HepG2 (cell line): ENCODE results near the gene KRT12. TPM values are rescaled to one million over a fixed set of nuclear protein-coding genes. Genes with fewer than 3 reads are reported as not detected.
A peak's percentile ranks its signal among the peaks of the same experiment; 100 is the strongest.

Source experiments
- ATAC-seq: fragments of 200-7000 bp; cut with Tn5 transposase; 3 replicates; pipeline ENCODE4 v1.9.1; 2020; ENCODE audit warnings: mild to moderate bottlenecking, moderate library complexity
- BruUV-seq: library from RNA; stranded (reverse); fragments of 400-500 nt; replicated peaks from 2 replicates; lab custom pipeline; 2021; lab: Mats Ljungman, UMichigan
- CTCF ChIA-PET: fragments of 300-600 bp; formaldehyde crosslinking; extraction: SDS; loops from one replicate; lab custom pipeline; 2021; ENCODE audit warnings: low total read pairs, inconsistent platforms, low intra/inter-chr PET ratio; lab: Yijun Ruan, JAX
- POLR2A ChIA-PET: fragments of 350-600 bp; sonication (Branson Sonifier 250); formaldehyde crosslinking; loops from one replicate; lab custom pipeline; 2020; ENCODE audit warnings: antibody characterized with exemption, inconsistent platforms; lab: Yijun Ruan, JAX
- DNase-seq: peaks from one replicate; pipeline ENCODE4 v3.0.0-alpha.2; 2015; ENCODE audit warnings: low spot score
- FAIRE-seq: peaks from 3 replicates; lab custom pipeline; 2011; peaks lifted over from hg19 to GRCh38; lab: Jason Lieb, UNC
- H2AFZ ChIP-seq: one replicate; pipeline ENCODE4 v1.6.1; 2011; ENCODE audit warnings: low read length, inconsistent platforms
- H3K27ac ChIP-seq: fragments of 300-600 bp; 3 replicates; pipeline ENCODE4 v1.8.0; 2011; ENCODE audit warnings: mixed run types, mild to moderate bottlenecking, mixed read lengths, low read length, inconsistent platforms; ENCODE audit not compliant: insufficient read depth; ENCODE audit errors: extremely low read length
- H3K27me3 ChIP-seq, 2 experiments: fragments of 200-600 bp in 1 of 2; 2 replicates in 1 of 2; 3 replicates in 1 of 2; pipeline versions ENCODE4 v1.6.0 to v1.8.0; 2011; ENCODE audit warnings: low read length in 2 of 2, mild to moderate bottlenecking in 2 of 2, moderate library complexity in 2 of 2, inconsistent platforms in 1 of 2; ENCODE audit not compliant: insufficient read depth in 2 of 2, control insufficient read depth in 1 of 2
- H3K36me3 ChIP-seq, 2 experiments: fragments of 200-600 bp in 1 of 2; replicated peaks in 1 of 2; 2 replicates in 1 of 2; 3 replicates in 1 of 2; pipeline versions ENCODE4 v1.5.1 to v1.8.0; 2011; ENCODE audit warnings: low read length in 2 of 2, inconsistent platforms in 1 of 2; ENCODE audit not compliant: insufficient read depth in 2 of 2, control insufficient read depth in 1 of 2
- H3K4me1 ChIP-seq: 2 replicates; pipeline ENCODE4 v1.5.1; 2012; ENCODE audit warnings: low read length, inconsistent platforms; ENCODE audit not compliant: insufficient read depth
- H3K4me2 ChIP-seq: 2 replicates; pipeline ENCODE4 v1.6.0; 2011; ENCODE audit warnings: low read depth, low read length, inconsistent platforms
- H3K4me3 ChIP-seq, 3 experiments: fragments of 200-600 bp in 1 of 3; sonication (generic), shearing (Covaris generic) in 1 of 3; replicated peaks in 1 of 3; 2 replicates each; pipeline ENCODE4 v1.5.1; 2011 to 2016; ENCODE audit warnings: low read length in 3 of 3, inconsistent platforms in 2 of 3, low read depth in 2 of 3, mild to moderate bottlenecking in 2 of 3, control low read depth in 1 of 3, mixed read lengths in 1 of 3; ENCODE audit not compliant: insufficient read depth in 1 of 3
- H3K79me2 ChIP-seq: one replicate; pipeline ENCODE4 v1.6.1; 2011; ENCODE audit warnings: low read length, inconsistent platforms; ENCODE audit not compliant: insufficient read depth
- H3K9ac ChIP-seq: 2 replicates; pipeline ENCODE4 v1.6.0; 2011; ENCODE audit warnings: mild to moderate bottlenecking, low read depth, low read length, inconsistent platforms; ENCODE audit not compliant: insufficient read depth
- H3K9me3 ChIP-seq: 2 replicates; pipeline ENCODE4 v1.5.1; 2012; ENCODE audit warnings: mild to moderate bottlenecking, low read length
- H4K20me1 ChIP-seq: 2 replicates; pipeline ENCODE4 v1.6.0; 2011; ENCODE audit warnings: inconsistent platforms, mild to moderate bottlenecking, low read length, moderate library complexity; ENCODE audit not compliant: insufficient read depth
- CSRNP1 ChIP-seq: sonication (generic); formaldehyde crosslinking; IDR thresholded peaks from 2 replicates; pipeline ENCODE4 v1.8.1; 2023; ENCODE audit warnings: mild to moderate bottlenecking, missing genetic modification reagents
- ISX ChIP-seq: sonication (generic); formaldehyde crosslinking; conservative IDR thresholded peaks from 2 replicates; pipeline ENCODE4 v1.5.0; 2020; ENCODE audit warnings: missing genetic modification reagents
- MNT ChIP-seq: fragments of 450-650 bp; IDR thresholded peaks from 2 replicates; pipeline ENCODE4 v1.6.1; 2016
- NFATC3 ChIP-seq: sonication (generic); formaldehyde crosslinking; IDR thresholded peaks from 2 replicates; pipeline ENCODE4 v1.5.1; 2020; ENCODE audit warnings: mild to moderate bottlenecking, missing genetic modification reagents
- SOX13 ChIP-seq, 3 experiments: fragments of 450-650 bp in 1 of 3; sonication (generic) in 1 of 3; formaldehyde crosslinking in 1 of 3; IDR thresholded peaks in 2 of 3; conservative IDR thresholded peaks in 1 of 3; 2 replicates each; pipeline versions ENCODE4 v1.5.0 to v1.6.1; 2016 to 2020; ENCODE audit warnings: antibody characterized with exemption in 1 of 3, mild to moderate bottlenecking in 1 of 3, missing compliant biosample characterization in 1 of 3, missing genetic modification reagents in 1 of 3, moderate library complexity in 1 of 3
- ZBTB34 ChIP-seq: sonication (generic); formaldehyde crosslinking; IDR thresholded peaks from 2 replicates; pipeline ENCODE4 v1.8.0; 2022; ENCODE audit warnings: mild to moderate bottlenecking, missing genetic modification reagents
- ZC3H13 ChIP-seq: sonication (generic); formaldehyde crosslinking; IDR thresholded peaks from 2 replicates; pipeline ENCODE4 v1.8.1; 2023; ENCODE audit warnings: mild to moderate bottlenecking, missing genetic modification reagents, moderate library complexity
- ZNF10 ChIP-seq: sonication (generic); formaldehyde crosslinking; IDR thresholded peaks from 2 replicates; pipeline ENCODE4 v1.4.0; 2020; ENCODE audit warnings: mild to moderate bottlenecking, low read depth, missing genetic modification reagents, borderline replicate concordance
- ZNF124 ChIP-seq: sonication (generic); formaldehyde crosslinking; IDR thresholded peaks from 2 replicates; pipeline ENCODE4 v1.4.0; 2020; ENCODE audit warnings: missing genetic modification reagents
- ZNF230 ChIP-seq: sonication (generic); formaldehyde crosslinking; IDR thresholded peaks from 2 replicates; pipeline ENCODE4 v1.4.0; 2020; ENCODE audit warnings: mild to moderate bottlenecking, missing genetic modification reagents
- ZNF264 ChIP-seq: sonication (generic); formaldehyde crosslinking; IDR thresholded peaks from 2 replicates; pipeline ENCODE4 v1.4.0; 2020; ENCODE audit warnings: missing genetic modification reagents
- ZNF619 ChIP-seq: sonication (generic); formaldehyde crosslinking; IDR thresholded peaks from 2 replicates; pipeline ENCODE4 v1.4.0; 2020; ENCODE audit warnings: mild to moderate bottlenecking, missing genetic modification reagents
- ZSCAN21 ChIP-seq: sonication (generic); formaldehyde crosslinking; IDR thresholded peaks from 2 replicates; pipeline ENCODE4 v1.8.0; 2022; ENCODE audit warnings: mild to moderate bottlenecking, missing genetic modification reagents, moderate library complexity, borderline replicate concordance
- ZSCAN22 ChIP-seq: sonication (generic); formaldehyde crosslinking; IDR thresholded peaks from 2 replicates; pipeline ENCODE4 v1.4.0; 2020; ENCODE audit warnings: mild to moderate bottlenecking, missing genetic modification reagents
- WGBS: methylation state at CpG from one replicate; pipeline ENCODE4 v1.1.6; 2017; ENCODE audit warnings: low lambda C conversion rate; 5-methylcytosine and 5-hydroxymethylcytosine counted together
- in situ Hi-C: cut with HindIII; loops from 2 replicates; pipeline ENCODE4 v1.10.0; 2017; ENCODE audit warnings: low pct_unique_long_range_greater_than_20kb; ENCODE audit not compliant: extremely low pct_ligation_motif_present
- intact Hi-C: fragments of 100-400 bp; cut with micrococcal nuclease; formaldehyde crosslinking; loops from one replicate; pipeline ENCODE4 v1.10.0; 2022; ENCODE audit not compliant: unreplicated experiment
- polyA plus RNA-seq, 8 experiments: library from polyadenylated mRNA; depleted of rRNA in 3 of 8; stranded (reverse) in 7 of 8; unstranded in 1 of 8; fragments of >200 nt; fragmentation: Illumina TruSeq in 4 of 8; extraction: Trizol in 4 of 8; gene quantifications; 2 replicates each; pipeline versions ENCODE4 v1.2.1 to v1.2.3, GENCODE V29; 2011 to 2016; ENCODE audit warnings: low read depth in 4 of 8, missing spikeins in 1 of 8, mixed read lengths in 1 of 8; ENCODE audit not compliant: insufficient read depth in 1 of 8
- total RNA-seq, 5 experiments: library from RNA; depleted of rRNA; stranded (reverse); fragments of >200 nt; fragmentation: Illumina TruSeq; extraction: Trizol; gene quantifications; 2 replicates each; pipeline ENCODE4 v1.2.3, GENCODE V29; 2016; ENCODE audit warnings: low read depth in 1 of 5

KRT12 gene
- total and polyA plus RNA-seq, 2 of the 13 experiments (the other 11 are each of a cell fraction or from before 2014, with no cell fraction given), result 0.07 to 0.09 TPM

GRCh38 chr17:40819528-40820125 lies 47.4 kb downstream of the KRT12 start (continued):
- TF ChIP-seq ISX (CRISPR knock-in tag), result 0 out of 2 replicates have a peak, but pooled peaks have one; percentile 46
- TF ChIP-seq ZNF264 (CRISPR knock-in tag), result 0 out of 2 replicates have a peak, but pooled peaks have one; percentile 24

- Histone ChIP-seq H3K27ac (peak overlapping the region; percentile 82), H2AFZ (peak overlapping the region; percentile 64), H3K9ac (peak overlapping the region; percentile 87), H3K4me2 (peak overlapping the region; percentile 83), H3K4me3 (peak overlapping the region; percentile 74 to 93 (median 81)), H3K9me3 (no peaks in the 10 kb centered on the region), H3K27me3 (no peaks in the 10 kb centered on the region; a peak in 1 of 5 replicates), H4K20me1 (no peaks in the 10 kb centered on the region), H3K79me2 (peaks cover 20% of the 10 kb centered on the region), H3K4me1 (peaks cover 33% of the 10 kb centered on the region), H3K36me3 (peaks cover 4 to 7% of the 10 kb centered on the region in 2 experiments; a peak in 4 of 5 replicates)
- ATAC-seq, result peak; percentile 97
- peak; percentile 68 for DNase-seq
- WGBS, result 2% methylated on average over 30 of the region's 73 CpGs
- ChIA-PET CTCF (no interaction called here), POLR2A (interaction anchor here (0.7 to 2.4 kb wide), 22 partner anchors 9 to 872 kb away, joined by 3 to 24 read pairs (median 4); partner anchors contain the start of genes EIF1, KRT19 and SMARCE1)
- in situ Hi-C loops, result no loop called here
- FAIRE-seq, result no peak
- BruUV-seq, result no TSS peak
- intact Hi-C loops, result no loop called here
- TF ChIP-seq NFATC3 (CRISPR knock-in tag) (no peak), MNT (no peak), SOX13 (IDR thresholded peaks at IDR 0.05) (no peak), SOX13 (CRISPR knock-in tag; conservative IDR thresholded peaks at IDR 0.05 in 1 of 2, IDR thresholded peaks at IDR 0.05 in 1 of 2) (no peak), ZSCAN21 (CRISPR knock-in tag) (peak; percentile 65; the same call in 1 of the 2 replicates), ZNF230 (CRISPR knock-in tag) (no peak), ZNF124 (CRISPR knock-in tag) (no peak), ZC3H13 (no peak), ZNF619 (CRISPR knock-in tag) (no peak), ZNF10 (CRISPR knock-in tag) (no peak), ZSCAN22 (no peak), CSRNP1 (no peak), ZBTB34 (no peak)
These were observed 48.1 kb downstream of the KRT12 start for GRCh38 chr17:40818733-40819527.
